Transverse colon (tissue), 4 donors: ENCODE measurements around the gene LZIC. TPM values are rescaled to one million over a fixed set of nuclear protein-coding genes. Genes with fewer than 3 reads are reported as not detected.

Experiments used
- DNase-seq: peaks from one replicate; pipeline ENCODE4 v3.0.0-alpha.2; 2019
- H3K27ac ChIP-seq, 4 donors: fragments of 200-600 bp; sonication (generic); 2 replicates each; pipeline ENCODE4 v1.5.1; 2016 to 2018; ENCODE audit warnings: inconsistent platforms in 4 of 4
- H3K27me3 ChIP-seq: fragments of 200-600 bp; sonication (generic); 2 replicates; pipeline ENCODE4 v1.5.1; 2017; ENCODE audit warnings: inconsistent platforms
- H3K36me3 ChIP-seq, 4 donors: fragments of 200-600 bp; sonication (generic); 2 replicates each; pipeline ENCODE4 v1.5.1; 2017 to 2019; ENCODE audit warnings: inconsistent platforms in 4 of 4
- H3K4me1 ChIP-seq, 4 donors: fragments of 200-600 bp; sonication (generic); 2 replicates each; pipeline ENCODE4 v1.5.1; 2017 to 2020; ENCODE audit warnings: inconsistent platforms in 4 of 4
- H3K4me3 ChIP-seq, 4 donors: fragments of 200-600 bp; sonication (generic); 1 replicate in 1 of 4; 2 replicates in 3 of 4; pipeline versions ENCODE4 v1.5.1 to v1.6.1; 2017 to 2019; ENCODE audit warnings: inconsistent platforms in 4 of 4
- H3K9me3 ChIP-seq, 2 donors: fragments of 200-600 bp; sonication (generic); 2 replicates each; pipeline ENCODE4 v1.5.1; 2017 to 2019; ENCODE audit warnings: inconsistent platforms in 2 of 2
- EP300 ChIP-seq: sonication (generic); formaldehyde crosslinking; IDR thresholded peaks from one replicate; pipeline ENCODE4 v1.6.1; 2017; ENCODE audit warnings: antibody characterized with exemption, low read depth
- POLR2A ChIP-seq: fragments of 450-650 bp; IDR thresholded peaks from one replicate; pipeline ENCODE4 v1.6.1; 2016; ENCODE audit warnings: antibody characterized with exemption, mild to moderate bottlenecking, moderate library complexity
- POLR2AphosphoS5 ChIP-seq, 3 donors: sonication (generic); formaldehyde crosslinking; IDR thresholded peaks; one replicate each; pipeline ENCODE4 v1.6.1; 2016; ENCODE audit warnings: antibody characterized with exemption in 3 of 3
- WGBS, 2 donors: methylation state at CpG; one replicate each; pipeline ENCODE4 v1.1.5; 2018; ENCODE audit warnings: low coverage in 1 of 2; 5-methylcytosine and 5-hydroxymethylcytosine counted together
- in situ Hi-C, 4 donors: fragments of 200-750 bp; cut with MboI; loops; one replicate each; pipeline versions ENCODE4 v1.15.0 to v1.15.1; 2017; ENCODE audit warnings: low sequenced_read_pairs in 3 of 4, low pct_ligation_motif_present in 1 of 4, low pct_unique_long_range_greater_than_20kb in 1 of 4
- intact Hi-C: fragments of 100-400 bp; cut with DNase I; formaldehyde crosslinking; loops from one replicate; pipeline ENCODE4 v1.15.1; 2023; ENCODE audit warnings: low total_unique reads
- small RNA-seq, 4 donors: library from RNA; depleted of rRNA; stranded (forward); fragments of <200 nt; gene quantifications; one replicate each; pipeline ENCODE3, GENCODE V24; 2016
- total RNA-seq, 4 donors: library from RNA; depleted of rRNA; stranded (reverse); fragments of >200 nt; gene quantifications; one replicate each; pipeline ENCODE4 v1.1.0, GENCODE V29; 2016
- TF ChIP-seq, protein P1 (sequence below), 5 experiments: fragments of 200-600 bp in 3 of 5; fragments of 450-650 bp in 2 of 5; sonication (generic) in 3 of 5; IDR thresholded peaks; 1 replicate in 2 of 5; 2 replicates in 3 of 5; pipeline ENCODE4 v1.5.1; 2016 to 2017; ENCODE audit warnings: antibody characterized with exemption in 5 of 5, inconsistent platforms in 3 of 5, mild to moderate bottlenecking in 2 of 5, moderate library complexity in 1 of 5

LZIC gene
- total RNA-seq, 4 donors from 2014 or later, result 10.7 to 41.0 (median 26.6) TPM

DNA sequence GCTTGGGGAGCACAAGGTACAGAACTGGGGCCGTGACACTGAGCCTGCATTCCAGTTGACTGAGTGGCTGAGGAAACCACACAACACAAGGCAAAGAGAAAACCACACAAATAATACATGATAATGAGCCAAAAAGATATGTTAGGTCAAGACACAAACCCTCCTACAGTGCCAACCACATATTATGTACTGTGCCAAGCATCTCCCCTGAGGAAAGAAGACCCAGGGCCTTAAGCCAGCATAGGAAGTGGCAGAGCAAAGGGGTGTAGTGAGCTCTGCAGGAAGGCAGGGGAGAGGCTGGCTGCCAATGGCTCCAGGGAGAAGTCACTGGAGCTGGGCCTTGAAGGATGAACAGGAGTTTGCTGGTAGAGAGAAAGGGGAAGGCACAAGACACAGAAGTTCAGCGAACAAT lies 61.3 kb downstream of the LZIC start:
- peaks cover 0 to 4% (median 3%) of the 10 kb centered on the region in 4 donors for H3K4me1 ChIP-seq
- H3K36me3 ChIP-seq, result no peaks in the 10 kb centered on the region
- no peak overlapping the region for H3K4me3 ChIP-seq
- no peak for DNase-seq
- in situ Hi-C loops, result no loop called here
- TF ChIP-seq EP300 (no peak), POLR2A (no peak), POLR2AphosphoS5 (IDR thresholded peaks at IDR 0.05) (no peak)
- TF ChIP-seq, protein P1, sequence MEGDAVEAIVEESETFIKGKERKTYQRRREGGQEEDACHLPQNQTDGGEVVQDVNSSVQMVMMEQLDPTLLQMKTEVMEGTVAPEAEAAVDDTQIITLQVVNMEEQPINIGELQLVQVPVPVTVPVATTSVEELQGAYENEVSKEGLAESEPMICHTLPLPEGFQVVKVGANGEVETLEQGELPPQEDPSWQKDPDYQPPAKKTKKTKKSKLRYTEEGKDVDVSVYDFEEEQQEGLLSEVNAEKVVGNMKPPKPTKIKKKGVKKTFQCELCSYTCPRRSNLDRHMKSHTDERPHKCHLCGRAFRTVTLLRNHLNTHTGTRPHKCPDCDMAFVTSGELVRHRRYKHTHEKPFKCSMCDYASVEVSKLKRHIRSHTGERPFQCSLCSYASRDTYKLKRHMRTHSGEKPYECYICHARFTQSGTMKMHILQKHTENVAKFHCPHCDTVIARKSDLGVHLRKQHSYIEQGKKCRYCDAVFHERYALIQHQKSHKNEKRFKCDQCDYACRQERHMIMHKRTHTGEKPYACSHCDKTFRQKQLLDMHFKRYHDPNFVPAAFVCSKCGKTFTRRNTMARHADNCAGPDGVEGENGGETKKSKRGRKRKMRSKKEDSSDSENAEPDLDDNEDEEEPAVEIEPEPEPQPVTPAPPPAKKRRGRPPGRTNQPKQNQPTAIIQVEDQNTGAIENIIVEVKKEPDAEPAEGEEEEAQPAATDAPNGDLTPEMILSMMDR (IDR thresholded peaks at IDR 0.05), result no peak
- intact Hi-C loops, result no loop called here
- WGBS, 2 donors, result 71 to 79% methylated on average over 2 of the region's 2 CpGs
- no peaks in the 10 kb centered on the region for H3K27me3 ChIP-seq
- no peaks in the 10 kb centered on the region for H3K9me3 ChIP-seq
- no peak overlapping the region for H3K27ac ChIP-seq

Small RNA genes within 50 kb of the gene (small RNA-seq; reads per million reads assigned to genes)
- gene MIR5697, result 0 to 0.12 (median 0) reads per million in 4 donors

Other genes with a start within 250 kb of the LZIC start
- 100 to 1,000 TPM; 118 to 191 (median 143) TPM for gene CLSTN1, start 119.4 kb downstream of the LZIC start, total RNA-seq
- 10 to 100 TPM in 3 of 4 donors, 1 to 10 TPM in 1; 7.9 to 24.4 (median 15.7) TPM for gene CTNNBIP1, start 33.1 kb downstream of the LZIC start, total RNA-seq
- 10 to 100 TPM in 3 of 4 donors, 1 to 10 TPM in 1; 7.1 to 39.8 (median 17.9) TPM for gene NMNAT1, start 84 bp upstream of the LZIC start, total RNA-seq
- 1 to 10 TPM in 2 of 4 donors, not detected in 2; 2.3 to 3.3 TPM for gene RBP7, start 53.8 kb upstream of the LZIC start, total RNA-seq
- gene UBE4B, start 89.6 kb upstream of the LZIC start, total RNA-seq, result 100 to 1,000 TPM in 1 of 4 donors, 10 to 100 TPM in 3; 35.1 to 145 (median 78.7) TPM